ENCODE data around the gene DNAJA2. TPM values are rescaled to one million over a fixed set of nuclear protein-coding genes. Genes with fewer than 3 reads are reported as not detected.

Gene DNAJA2
- total and polyA plus RNA-seq, 2 experiments from 2014 or later = 73.3 to 89.4 TPM

GRCh38 chr16:46954562-46954961, 18.9 kb downstream of the DNAJA2 start:
- no peak overlapping the region for H2AFZ ChIP-seq
- H3K79me2 ChIP-seq (ENCODE audit: insufficient read depth) = peaks cover 19% of the 10 kb centered on the region
- peaks cover 20% of the 10 kb centered on the region for H3F3A ChIP-seq (ENCODE audit: insufficient read depth)
- WGBS, 2 experiments (ENCODE audit: low coverage in 1 of 2, low lambda C conversion rate in 2 of 2, missing lambda C conversion rate in 2 of 2) = 93 to 97% methylated on average over 5 of the region's 5 CpGs
- no peak overlapping the region for H3K9ac ChIP-seq
- H3K4me1 ChIP-seq (ENCODE audit: insufficient read depth) = no peaks in the 10 kb centered on the region
- no peak overlapping the region for H3K4me3 ChIP-seq
- in situ Hi-C loops (cut with MboI) = no loop called here
- no peak overlapping the region for H3K4me2 ChIP-seq (ENCODE audit: unreplicated experiment)
- H4K20me1 ChIP-seq (ENCODE audit: insufficient read depth) = 0 out of 2 replicates have a peak, but pooled peaks cover 2% of the 10 kb centered on the region
- H3K27ac ChIP-seq = no peak overlapping the region
- no peaks in the 10 kb centered on the region for H3K27me3 ChIP-seq (replicated peaks; ENCODE audit: insufficient read depth)
- TF ChIP-seq EZH2phosphoT487 (IDR thresholded peaks at IDR 0.05; ENCODE audit: insufficient read depth, low read depth) (no peak), EZH2 (IDR thresholded peaks at IDR 0.05; ENCODE audit: insufficient read depth, poor library complexity, severe bottlenecking) (no peak)
- no peaks in the 10 kb centered on the region for H3K9me3 ChIP-seq (ENCODE audit: low read depth)
- H3K9me2 ChIP-seq (ENCODE audit: insufficient read depth) = no peaks in the 10 kb centered on the region
- no peak for DNase-seq
- peaks cover 40% of the 10 kb centered on the region for H3K36me3 ChIP-seq (ENCODE audit: low read depth)

GRCh38 chr16:46950009-46950408, 23.5 kb downstream of the DNAJA2 start:
- WGBS, 2 experiments (ENCODE audit: low coverage in 1 of 2, low lambda C conversion rate in 2 of 2, missing lambda C conversion rate in 2 of 2) = 7 to 33% methylated on average over 1 of the region's 1 CpG
- H3K9me2 ChIP-seq (ENCODE audit: insufficient read depth) = no peaks in the 10 kb centered on the region
- no peak overlapping the region for H3K4me3 ChIP-seq
- no peak for DNase-seq
- H3K4me1 ChIP-seq (ENCODE audit: insufficient read depth) = no peaks in the 10 kb centered on the region
- H3K79me2 ChIP-seq (ENCODE audit: insufficient read depth) = no peaks in the 10 kb centered on the region
- in situ Hi-C loops (cut with MboI) = no loop called here
- no peaks in the 10 kb centered on the region for H3K27me3 ChIP-seq (replicated peaks; ENCODE audit: insufficient read depth)
- TF ChIP-seq EZH2 (IDR thresholded peaks at IDR 0.05; ENCODE audit: insufficient read depth, poor library complexity, severe bottlenecking) (no peak), EZH2phosphoT487 (IDR thresholded peaks at IDR 0.05; ENCODE audit: insufficient read depth, low read depth) (no peak)
- H4K20me1 ChIP-seq (ENCODE audit: insufficient read depth) = no peaks in the 10 kb centered on the region
- H3F3A ChIP-seq (ENCODE audit: insufficient read depth) = no peaks in the 10 kb centered on the region
- no peak overlapping the region for H3K27ac ChIP-seq
- no peak overlapping the region for H3K9ac ChIP-seq
- no peak overlapping the region for H2AFZ ChIP-seq
- peaks cover 7% of the 10 kb centered on the region; the same call in 1 of the 2 replicates for H3K36me3 ChIP-seq (ENCODE audit: low read depth)
- no peak overlapping the region for H3K4me2 ChIP-seq (ENCODE audit: unreplicated experiment)
- H3K9me3 ChIP-seq (ENCODE audit: low read depth) = no peaks in the 10 kb centered on the region

GRCh38 chr16:46949241-46949892, 24.1 kb downstream of the DNAJA2 start:
- Histone ChIP-seq H3K9ac (no peak overlapping the region), H3K4me1 (ENCODE audit: insufficient read depth) (no peaks in the 10 kb centered on the region), H3K27me3 (replicated peaks; ENCODE audit: insufficient read depth) (no peaks in the 10 kb centered on the region), H4K20me1 (ENCODE audit: insufficient read depth) (no peaks in the 10 kb centered on the region), H3K27ac (no peak overlapping the region), H3K4me3 (no peak overlapping the region), H3K9me3 (ENCODE audit: low read depth) (no peaks in the 10 kb centered on the region), H3K36me3 (ENCODE audit: low read depth) (peaks cover under 1% of the 10 kb centered on the region; the same call in 1 of the 2 replicates), H3K79me2 (ENCODE audit: insufficient read depth) (no peaks in the 10 kb centered on the region), H3K9me2 (ENCODE audit: insufficient read depth) (no peaks in the 10 kb centered on the region), H3K4me2 (ENCODE audit: unreplicated experiment) (no peak overlapping the region), H2AFZ (no peak overlapping the region), H3F3A (ENCODE audit: insufficient read depth) (no peaks in the 10 kb centered on the region)
- TF ChIP-seq EZH2 (IDR thresholded peaks at IDR 0.05; ENCODE audit: insufficient read depth, poor library complexity, severe bottlenecking) (no peak), EZH2phosphoT487 (IDR thresholded peaks at IDR 0.05; ENCODE audit: insufficient read depth, low read depth) (no peak)
- DNase-seq = no peak
- in situ Hi-C loops (cut with MboI) = no loop called here
- WGBS, 2 experiments (ENCODE audit: low coverage in 1 of 2, low lambda C conversion rate in 2 of 2, missing lambda C conversion rate in 2 of 2) = 58 to 62% methylated on average over 7 of the region's 7 CpGs

- Histone ChIP-seq H3K4me2 (ENCODE audit: unreplicated experiment) (no peak overlapping the region), H3K4me3 (no peak overlapping the region), H3K9me2 (ENCODE audit: insufficient read depth) (no peaks in the 10 kb centered on the region), H3K27me3 (replicated peaks; ENCODE audit: insufficient read depth) (no peaks in the 10 kb centered on the region), H3F3A (ENCODE audit: insufficient read depth) (no peaks in the 10 kb centered on the region), H3K9me3 (ENCODE audit: low read depth) (no peaks in the 10 kb centered on the region), H3K79me2 (ENCODE audit: insufficient read depth) (no peaks in the 10 kb centered on the region), H3K27ac (no peak overlapping the region), H2AFZ (no peak overlapping the region), H4K20me1 (ENCODE audit: insufficient read depth) (no peaks in the 10 kb centered on the region), H3K4me1 (ENCODE audit: insufficient read depth) (no peaks in the 10 kb centered on the region), H3K9ac (no peak overlapping the region), H3K36me3 (ENCODE audit: low read depth) (no peaks in the 10 kb centered on the region)
- in situ Hi-C loops (cut with MboI) = no loop called here
- WGBS, 2 experiments (ENCODE audit: low coverage in 1 of 2, low lambda C conversion rate in 2 of 2, missing lambda C conversion rate in 2 of 2) = 41 to 44% methylated on average over 4 of the region's 4 CpGs
- DNase-seq = no peak
- no peak for TF ChIP-seq EZH2 (IDR thresholded peaks at IDR 0.05; ENCODE audit: insufficient read depth, poor library complexity, severe bottlenecking)
Measured at GRCh38 chr16:46948548-46949166, 24.8 kb downstream of the DNAJA2 start.
